Measurements from ENCODE around the gene GALNT6. TPM values are rescaled to one million over a fixed set of nuclear protein-coding genes. Genes with fewer than 3 reads are reported as not detected.
A peak's percentile ranks its signal among the peaks of the same experiment; 100 is the strongest.
"Not testable (repeated sequence)": the region's sequence is repeated elsewhere in the genome, so short reads cannot be mapped to it uniquely, and the experiment has no call there.

GALNT6 gene
- total RNA-seq, 1 donor from 2014 or later = 0.60 TPM

- Histone ChIP-seq H3K27me3 (ENCODE audit: low read depth) (peaks cover 10% of the 10 kb centered on the region), H3K4me3 (peak overlapping the region; percentile 48), H3K36me3 (no peaks in the 10 kb centered on the region), H3K27ac (replicated peaks) (no peak overlapping the region), H3K9me3 (replicated peaks) (no peaks in the 10 kb centered on the region), H3K4me1 (peaks cover 5% of the 10 kb centered on the region)
- TF ChIP-seq CTCF (IDR thresholded peaks at IDR 0.05; ENCODE audit: borderline replicate concordance) = peak; percentile 96
- intact Hi-C loops (cut with micrococcal nuclease) = no loop called here
- DNase-seq = peak; percentile 30
Measured at GRCh38 chr12:51341251-51342007, 49.8 kb downstream of the GALNT6 start.

GRCh38 chr12:51339750-51340149 is 51.5 kb downstream of the GALNT6 start:
- no peaks in the 10 kb centered on the region for H3K9me3 ChIP-seq (replicated peaks)
- H3K36me3 ChIP-seq = no peaks in the 10 kb centered on the region
- H3K27ac ChIP-seq (replicated peaks) = no peak overlapping the region
- TF ChIP-seq CTCF (IDR thresholded peaks at IDR 0.05; ENCODE audit: borderline replicate concordance) = no peak
- H3K27me3 ChIP-seq (ENCODE audit: low read depth) = peaks cover 10% of the 10 kb centered on the region
- DNase-seq = no peak
- peaks cover 5% of the 10 kb centered on the region for H3K4me1 ChIP-seq
- intact Hi-C loops (cut with micrococcal nuclease) = loop anchor here (2.0 kb wide), 1 partner anchor 71 kb away; no protein-coding TSS in a partner anchor
- no peak overlapping the region for H3K4me3 ChIP-seq

- H3K4me1 ChIP-seq; DNase-seq; H3K4me3 ChIP-seq; H3K9me3 ChIP-seq (replicated peaks); H3K27me3 ChIP-seq (ENCODE audit: low read depth); intact Hi-C loops (cut with micrococcal nuclease); H3K27ac ChIP-seq (replicated peaks); H3K36me3 ChIP-seq: not testable (repeated sequence)
Measured at GRCh38 chr12:51337336-51337735, 53.9 kb downstream of the GALNT6 start.

GRCh38 chr12:51335931-51336330 is 55.3 kb downstream of the GALNT6 start:
- Histone ChIP-seq H3K9me3 (replicated peaks) (no peaks in the 10 kb centered on the region), H3K4me3 (no peak overlapping the region), H3K36me3 (no peaks in the 10 kb centered on the region), H3K27me3 (ENCODE audit: low read depth) (peaks cover 10% of the 10 kb centered on the region), H3K4me1 (peaks cover under 1% of the 10 kb centered on the region), H3K27ac (replicated peaks) (no peak overlapping the region)
- intact Hi-C loops (cut with micrococcal nuclease) = no loop called here
- DNase-seq = no peak
- TF ChIP-seq CTCF (IDR thresholded peaks at IDR 0.05; ENCODE audit: borderline replicate concordance) = no peak

- H3K4me1 ChIP-seq = no peaks in the 10 kb centered on the region
- H3K36me3 ChIP-seq = no peaks in the 10 kb centered on the region
- intact Hi-C loops (cut with micrococcal nuclease) = no loop called here
- H3K27ac ChIP-seq (replicated peaks) = no peak overlapping the region
- no peak for TF ChIP-seq CTCF (IDR thresholded peaks at IDR 0.05; ENCODE audit: borderline replicate concordance)
- DNase-seq = no peak
- peaks cover 10% of the 10 kb centered on the region for H3K27me3 ChIP-seq (ENCODE audit: low read depth)
- no peaks in the 10 kb centered on the region for H3K9me3 ChIP-seq (replicated peaks)
- no peak overlapping the region for H3K4me3 ChIP-seq
Measured at GRCh38 chr12:51334764-51335163, 56.4 kb downstream of the GALNT6 start.

- Histone ChIP-seq H3K27ac (replicated peaks) (no peak overlapping the region), H3K27me3 (ENCODE audit: low read depth) (peaks cover 10% of the 10 kb centered on the region), H3K9me3 (replicated peaks) (no peaks in the 10 kb centered on the region), H3K36me3 (no peaks in the 10 kb centered on the region), H3K4me1 (no peaks in the 10 kb centered on the region), H3K4me3 (no peak overlapping the region)
- no peak for TF ChIP-seq CTCF (IDR thresholded peaks at IDR 0.05; ENCODE audit: borderline replicate concordance)
- no peak for DNase-seq
- intact Hi-C loops (cut with micrococcal nuclease) = no loop called here
Measured at GRCh38 chr12:51333536-51333935, 57.7 kb downstream of the GALNT6 start.

Data from left ventricle myocardium inferior (tissue), 1 donor.